Measurements from ENCODE around the gene LIPT2. TPM values are rescaled to one million over a fixed set of nuclear protein-coding genes. Genes with fewer than 3 reads are reported as not detected.

LIPT2 gene
- total RNA-seq, 1 experiment from 2014 or later = 8.2 TPM

DNA sequence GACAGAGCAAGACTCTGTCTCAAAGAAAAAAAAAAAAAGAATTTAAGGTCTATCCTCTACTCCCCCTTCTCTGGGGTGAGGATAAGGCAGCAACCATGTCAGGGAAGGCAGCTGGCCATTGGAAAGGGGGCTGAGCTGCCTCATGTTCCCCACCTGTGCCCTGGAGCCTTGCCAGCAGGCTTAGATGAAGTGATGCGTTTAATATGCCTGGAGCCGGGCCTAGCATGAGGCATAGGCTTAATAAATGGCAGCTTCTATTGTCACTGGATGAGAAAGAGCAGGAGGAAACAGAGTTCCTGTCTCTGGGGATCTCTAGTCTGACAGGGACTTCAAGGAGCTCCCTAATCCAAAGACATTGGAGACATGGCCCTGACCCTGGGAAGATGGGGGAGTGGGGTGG, 23.0 kb downstream of the LIPT2 start:
- H3K4me1 Mint-ChIP-seq = peaks cover 12 to 23% of the 10 kb centered on the region in 2 experiments
- no peak for DNase-seq

More for the DNA sequence above, 23.0 kb downstream of the LIPT2 start:
- Histone ChIP-seq H3K9ac (ENCODE audit: extremely low read depth, insufficient read length, low read length) (no peak overlapping the region), H2AFZ (ENCODE audit: low read length) (no peak overlapping the region), H3K4ac (ENCODE audit: low read depth, low read length) (no peak overlapping the region), H4K20me1 (ENCODE audit: control insufficient read depth, insufficient read depth, insufficient read length) (no peaks in the 10 kb centered on the region), H3K23ac (ENCODE audit: insufficient read length, low read depth, low read length) (no peak overlapping the region), H3K79me2 (ENCODE audit: insufficient read depth, low read length) (no peaks in the 10 kb centered on the region), H3K4me2 (ENCODE audit: insufficient read depth, insufficient read length, low read length) (no peak overlapping the region), H3K56ac (ENCODE audit: insufficient read length, low read depth, low read length) (no peak overlapping the region), H4K91ac (ENCODE audit: insufficient read length, low read depth, low read length) (no peak overlapping the region), H2AK5ac (ENCODE audit: insufficient read length, low read length) (no peak overlapping the region), H3K27ac (ENCODE audit: insufficient read length, low read depth, low read length) (no peak overlapping the region), H3K79me1 (ENCODE audit: insufficient read depth, low read depth, low read length, poor library complexity, severe bottlenecking) (no peaks in the 10 kb centered on the region), H3T11ph (ENCODE audit: low read length) (no peak overlapping the region), H3K9me3 (ENCODE audit: control insufficient read depth, low read depth, low read length) (no peaks in the 10 kb centered on the region), H2BK5ac (ENCODE audit: insufficient read length, low read length) (no peak overlapping the region), H3K23me2 (ENCODE audit: insufficient read length, low read depth, low read length, poor library complexity, severe bottlenecking) (peaks cover 3% of the 10 kb centered on the region), H4K8ac (replicated peaks; ENCODE audit: insufficient read length, low read depth, low read length) (no peak overlapping the region), H2BK15ac (ENCODE audit: low read depth, low read length) (no peak overlapping the region), H3K4me1 (ENCODE audit: insufficient read depth, low read length) (peaks cover 4% of the 10 kb centered on the region; the same call in 1 of the 2 replicates), H2BK120ac (ENCODE audit: low read depth, low read length, poor library complexity, severe bottlenecking) (no peak overlapping the region), H4K5ac (ENCODE audit: insufficient read length, low read depth, low read length) (no peak overlapping the region), H2BK12ac (ENCODE audit: insufficient read length, low read depth, low read length) (no peak overlapping the region), H2BK20ac (ENCODE audit: low read depth, low read length, poor library complexity, severe bottlenecking) (no peak overlapping the region), H3K18ac (ENCODE audit: insufficient read length, low read depth, low read length) (no peak overlapping the region), H3K27me3 (ENCODE audit: insufficient read depth, low read length) (no peaks in the 10 kb centered on the region), H3K14ac (ENCODE audit: insufficient read depth, low read length) (no peak overlapping the region)
- H3K4me3 Mint-ChIP-seq = no peak overlapping the region
- TF ChIP-seq, protein P1, sequence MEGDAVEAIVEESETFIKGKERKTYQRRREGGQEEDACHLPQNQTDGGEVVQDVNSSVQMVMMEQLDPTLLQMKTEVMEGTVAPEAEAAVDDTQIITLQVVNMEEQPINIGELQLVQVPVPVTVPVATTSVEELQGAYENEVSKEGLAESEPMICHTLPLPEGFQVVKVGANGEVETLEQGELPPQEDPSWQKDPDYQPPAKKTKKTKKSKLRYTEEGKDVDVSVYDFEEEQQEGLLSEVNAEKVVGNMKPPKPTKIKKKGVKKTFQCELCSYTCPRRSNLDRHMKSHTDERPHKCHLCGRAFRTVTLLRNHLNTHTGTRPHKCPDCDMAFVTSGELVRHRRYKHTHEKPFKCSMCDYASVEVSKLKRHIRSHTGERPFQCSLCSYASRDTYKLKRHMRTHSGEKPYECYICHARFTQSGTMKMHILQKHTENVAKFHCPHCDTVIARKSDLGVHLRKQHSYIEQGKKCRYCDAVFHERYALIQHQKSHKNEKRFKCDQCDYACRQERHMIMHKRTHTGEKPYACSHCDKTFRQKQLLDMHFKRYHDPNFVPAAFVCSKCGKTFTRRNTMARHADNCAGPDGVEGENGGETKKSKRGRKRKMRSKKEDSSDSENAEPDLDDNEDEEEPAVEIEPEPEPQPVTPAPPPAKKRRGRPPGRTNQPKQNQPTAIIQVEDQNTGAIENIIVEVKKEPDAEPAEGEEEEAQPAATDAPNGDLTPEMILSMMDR (conservative IDR thresholded peaks at IDR 0.05) = no peak
- WGBS (ENCODE audit: extremely low coverage, insufficient read length, low lambda C conversion rate) = no CpG with 5 or more reads among the region's 2 CpGs
- H3K27ac Mint-ChIP-seq = no peak overlapping the region
- H3K27me3 Mint-ChIP-seq (ENCODE audit: low read depth) = peaks cover 22% of the 10 kb centered on the region
- H3K36me3 Mint-ChIP-seq (ENCODE audit: insufficient read depth in 1 of 3, low read depth in 3 of 3) = no peaks in the 10 kb centered on the region; a peak in 1 of 7 replicates
- no peaks in the 10 kb centered on the region for H3K9me3 Mint-ChIP-seq

Data from H9 (cell line).